Measurements from ENCODE around the gene PCDH18.
"Not testable (repeated sequence)": the region's sequence is repeated elsewhere in the genome, so short reads cannot be mapped to it uniquely, and the experiment has no call there.

DNA sequence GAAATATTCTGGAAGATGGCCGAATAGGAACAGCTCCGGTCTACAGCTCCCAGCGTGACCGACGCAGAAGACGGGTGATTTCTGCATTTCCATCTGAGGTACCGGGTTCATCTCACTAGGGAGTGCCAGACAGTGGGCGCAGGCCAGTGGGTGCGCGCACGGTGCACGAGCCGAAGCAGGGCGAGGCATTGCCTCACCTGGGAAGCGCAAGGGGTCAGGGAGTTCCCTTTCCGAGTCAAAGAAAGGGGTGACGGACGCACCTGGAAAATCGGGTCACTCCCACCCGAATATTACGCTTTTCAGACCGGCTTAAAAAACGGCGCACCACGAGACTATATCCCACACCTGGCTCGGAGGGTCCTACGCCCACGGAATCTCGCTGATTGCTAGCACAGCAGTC, 36.0 kb downstream of the PCDH18 start:
- TF ChIP-seq, protein P1, sequence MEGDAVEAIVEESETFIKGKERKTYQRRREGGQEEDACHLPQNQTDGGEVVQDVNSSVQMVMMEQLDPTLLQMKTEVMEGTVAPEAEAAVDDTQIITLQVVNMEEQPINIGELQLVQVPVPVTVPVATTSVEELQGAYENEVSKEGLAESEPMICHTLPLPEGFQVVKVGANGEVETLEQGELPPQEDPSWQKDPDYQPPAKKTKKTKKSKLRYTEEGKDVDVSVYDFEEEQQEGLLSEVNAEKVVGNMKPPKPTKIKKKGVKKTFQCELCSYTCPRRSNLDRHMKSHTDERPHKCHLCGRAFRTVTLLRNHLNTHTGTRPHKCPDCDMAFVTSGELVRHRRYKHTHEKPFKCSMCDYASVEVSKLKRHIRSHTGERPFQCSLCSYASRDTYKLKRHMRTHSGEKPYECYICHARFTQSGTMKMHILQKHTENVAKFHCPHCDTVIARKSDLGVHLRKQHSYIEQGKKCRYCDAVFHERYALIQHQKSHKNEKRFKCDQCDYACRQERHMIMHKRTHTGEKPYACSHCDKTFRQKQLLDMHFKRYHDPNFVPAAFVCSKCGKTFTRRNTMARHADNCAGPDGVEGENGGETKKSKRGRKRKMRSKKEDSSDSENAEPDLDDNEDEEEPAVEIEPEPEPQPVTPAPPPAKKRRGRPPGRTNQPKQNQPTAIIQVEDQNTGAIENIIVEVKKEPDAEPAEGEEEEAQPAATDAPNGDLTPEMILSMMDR (IDR thresholded peaks at IDR 0.05), result not testable (repeated sequence)
- not testable (repeated sequence) for TF ChIP-seq POLR2A, POLR2AphosphoS5, EP300 (IDR thresholded peaks at IDR 0.05)
